Activated CD8-positive, alpha-beta memory T cell treated with anti-CD3 and anti-CD28 coated beads, Interleukin-2, amount 50 U/mL, for 4 hours (primary cell): ENCODE measurements around the gene NFE2L2.
"Not testable (repeated sequence)": the region's sequence is repeated elsewhere in the genome, so short reads cannot be mapped to it uniquely, and the experiment has no call there.

Experiments used
- DNase-seq: peaks from one replicate; pipeline ENCODE4 v3.0.0-alpha.2; 2020

NFE2L2 gene

DNA sequence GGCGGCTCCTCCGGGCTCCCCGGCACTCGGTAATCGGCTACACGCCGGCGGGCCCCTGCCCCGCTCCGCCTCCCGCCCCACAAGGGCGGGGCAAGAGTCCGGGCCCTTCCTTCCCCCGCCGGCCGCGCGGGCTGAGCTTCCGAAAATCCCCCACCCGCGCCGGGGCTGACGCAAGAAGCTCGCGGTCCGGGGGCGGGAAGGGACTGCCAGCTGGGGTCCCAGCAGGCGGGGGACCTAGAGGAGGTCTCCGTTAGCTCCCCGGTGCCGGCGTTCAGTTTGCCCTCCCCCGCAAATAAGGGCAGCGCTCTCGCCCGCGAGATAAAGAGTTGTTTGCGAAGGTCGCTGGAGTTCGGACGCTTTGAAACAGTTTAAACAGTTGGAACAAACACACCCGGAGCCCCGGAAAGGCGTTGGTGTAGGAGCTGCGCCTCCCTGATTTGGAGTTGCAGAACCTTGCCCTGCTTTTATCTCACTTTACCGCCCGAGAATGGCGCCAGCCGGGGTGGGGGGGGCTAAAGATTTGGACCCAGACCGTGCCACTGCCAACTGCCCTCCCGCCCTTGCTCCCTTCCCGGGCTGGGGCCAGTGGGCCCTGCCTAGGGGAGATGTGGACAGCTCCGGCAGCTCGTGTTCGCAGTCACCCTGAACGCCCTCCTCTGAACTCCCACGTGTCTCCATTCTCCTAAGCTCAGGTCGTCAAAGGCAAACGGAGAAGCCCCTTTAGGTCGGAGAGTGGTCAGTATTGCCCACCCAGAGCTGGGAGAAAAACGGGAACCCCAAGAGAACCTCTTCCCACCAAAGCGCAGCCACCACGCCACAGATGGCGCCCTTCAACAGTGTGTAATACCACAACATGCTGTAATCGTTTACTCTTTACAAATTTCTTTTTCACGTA, at the start of gene NFE2L2:
Gene NFE2L2, minus strand, starts transcription at position 35 of the 895 bp plus-strand sequence. CDS start 151 bp downstream, outside the sequence.
- peak; percentile 99 for DNase-seq

DNA sequence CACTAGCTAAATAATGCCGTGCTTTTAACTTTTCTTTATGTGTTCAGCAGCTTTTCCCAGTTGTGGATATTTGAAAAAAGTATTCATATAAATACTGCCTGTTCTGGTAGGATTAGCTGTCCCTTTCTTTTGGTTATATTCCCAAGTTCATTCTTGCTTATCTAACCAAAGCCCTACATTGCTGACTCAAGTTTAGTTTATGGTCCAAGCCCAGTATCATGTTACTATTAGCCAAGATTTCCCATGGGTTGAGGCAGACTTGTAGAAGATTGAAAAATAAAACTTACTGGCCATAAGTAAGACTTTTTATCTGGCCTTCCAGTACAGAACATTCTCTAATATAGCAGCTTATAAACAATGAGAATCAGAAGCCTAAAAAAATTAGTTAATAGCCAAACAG, 49.7 kb upstream of the NFE2L2 start:
- no peak for DNase-seq

DNA sequence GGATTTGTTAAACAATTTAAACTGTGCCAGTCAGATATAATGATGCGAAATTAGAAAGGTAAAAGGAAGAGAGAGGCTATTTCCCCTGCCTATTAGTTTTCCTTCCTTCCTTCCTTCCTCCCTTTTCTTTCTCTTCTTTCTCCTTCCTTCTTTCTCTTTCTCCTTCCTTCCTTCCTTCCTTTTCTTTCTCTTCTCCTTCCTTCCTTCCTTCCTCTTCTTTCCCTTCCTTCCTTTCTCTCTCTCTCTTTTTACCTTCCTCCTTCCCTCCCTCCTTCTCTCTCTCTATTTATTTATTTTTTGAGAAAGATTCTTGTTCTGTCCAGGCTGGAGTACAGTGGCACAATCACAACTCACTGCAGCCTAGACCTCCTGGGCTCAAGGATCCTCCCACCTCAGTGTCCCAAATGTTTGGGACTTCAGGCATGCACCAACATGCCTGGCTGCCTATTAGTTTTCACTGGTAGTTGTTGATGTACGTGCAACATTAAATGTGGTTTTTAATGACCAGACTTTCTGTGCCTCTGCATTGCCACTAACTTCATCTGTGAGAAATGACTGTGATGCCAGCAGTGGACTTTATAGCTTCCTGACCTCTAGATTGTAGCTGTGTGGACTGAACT, 48.7 kb upstream of the NFE2L2 start:
- DNase-seq: no peak

DNA sequence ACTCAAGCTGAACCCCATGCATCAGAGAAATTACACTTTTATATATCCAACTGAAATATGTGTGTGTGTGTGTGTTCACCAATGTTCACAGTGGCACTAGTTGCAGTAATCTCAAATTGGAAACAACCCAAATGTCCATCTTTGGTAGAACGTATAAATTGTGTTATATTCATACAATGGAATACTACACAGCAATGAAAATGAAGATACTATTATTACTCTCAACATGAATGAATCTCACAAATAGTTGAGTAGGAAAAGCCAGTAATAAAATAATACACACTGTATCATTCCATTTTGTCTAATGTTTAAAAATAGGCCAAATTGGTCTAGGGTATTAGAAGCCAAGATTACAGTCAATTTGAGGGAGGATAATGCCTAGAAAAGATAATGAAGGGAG, 48.0 kb upstream of the NFE2L2 start:
- DNase-seq: no peak

DNA sequence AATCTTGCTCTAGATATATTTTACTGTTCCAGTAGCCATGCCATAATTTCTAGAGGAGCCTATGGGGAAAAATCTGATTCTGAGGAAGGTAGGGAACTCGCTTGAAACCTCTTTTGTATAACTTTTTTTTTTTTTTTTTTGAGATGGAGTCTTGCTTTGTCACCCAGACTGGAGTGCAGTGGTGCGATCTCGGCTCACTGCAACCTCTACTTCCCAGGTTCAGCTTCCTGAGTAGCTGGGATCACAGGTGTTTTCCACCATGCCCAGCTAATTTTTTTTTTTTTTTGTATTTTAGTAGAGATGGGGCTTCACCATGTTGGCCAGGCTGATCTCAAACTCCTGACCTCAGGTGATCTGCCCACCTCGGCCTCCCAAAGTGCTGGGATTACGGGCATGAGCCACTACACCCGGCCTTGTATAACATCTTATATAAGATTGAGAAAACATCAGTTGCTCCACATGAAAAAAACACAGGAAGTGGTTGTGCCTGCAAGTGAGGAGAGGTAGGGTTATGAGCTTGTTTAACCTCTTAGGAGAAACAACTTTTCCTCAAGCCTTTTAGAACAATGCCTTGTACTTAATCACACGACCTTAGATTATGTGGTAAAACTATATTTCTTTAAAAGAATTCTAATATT, 45.3 kb upstream of the NFE2L2 start:
- not testable (repeated sequence) for DNase-seq

DNA sequence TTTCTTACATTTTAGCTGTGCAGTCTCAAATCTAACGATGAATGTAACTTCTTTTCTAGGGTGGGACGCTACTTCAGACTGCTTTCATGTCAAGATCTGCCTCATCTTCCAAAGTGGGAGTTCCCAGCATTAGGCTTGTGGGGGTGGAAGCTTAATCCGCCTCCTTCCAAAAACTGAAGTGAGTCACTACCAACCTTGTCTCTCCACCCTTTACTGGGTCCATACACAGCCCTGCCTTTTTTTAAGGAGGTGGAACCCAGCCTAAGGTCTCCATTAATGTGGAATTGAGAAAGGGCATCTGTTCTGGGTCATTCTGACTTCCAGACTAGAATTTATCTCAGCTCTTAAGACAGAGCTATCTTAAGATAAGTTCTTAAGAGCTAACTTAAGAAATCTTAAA, 42.0 kb upstream of the NFE2L2 start:
- DNase-seq: no peak

DNA sequence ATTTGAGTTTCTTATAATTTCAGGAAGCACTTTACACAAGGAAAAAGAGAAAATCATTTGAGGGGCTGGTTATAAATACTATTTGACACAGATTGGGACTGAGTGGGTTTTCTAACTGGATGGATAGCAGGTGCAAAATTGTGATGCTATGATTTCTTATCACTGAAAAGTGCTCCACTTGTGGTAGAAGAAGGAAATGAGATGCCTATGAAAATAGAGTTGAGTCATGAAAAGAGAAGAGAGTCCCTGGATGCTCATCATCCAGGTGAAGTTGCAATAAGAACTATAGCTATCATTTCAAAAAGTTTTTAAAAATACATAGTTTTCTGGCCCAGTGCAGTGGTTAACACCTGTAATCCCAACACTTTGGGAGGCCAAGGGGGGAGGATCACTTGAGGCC, 39.4 kb upstream of the NFE2L2 start:
- no peak for DNase-seq

DNA sequence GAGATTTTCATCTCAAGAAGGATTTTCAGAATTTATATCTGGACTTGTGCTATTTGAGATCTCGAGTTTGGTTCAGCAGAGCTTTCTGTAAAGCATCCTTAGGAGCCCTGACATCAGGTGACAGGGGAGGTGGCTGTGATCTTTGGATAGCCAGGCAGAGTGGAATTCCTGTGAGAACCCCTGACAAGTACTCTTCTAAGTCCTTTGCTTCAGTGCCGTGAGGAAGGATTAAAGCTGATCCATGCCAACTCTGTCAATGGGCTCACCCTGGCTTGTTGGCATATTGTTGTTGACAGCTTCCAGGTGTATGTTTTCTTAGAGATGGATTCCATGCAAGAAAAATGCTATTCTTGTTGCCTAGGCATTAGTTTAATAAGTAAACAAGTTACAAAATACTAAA, 38.0 kb upstream of the NFE2L2 start:
- no peak for DNase-seq

DNA sequence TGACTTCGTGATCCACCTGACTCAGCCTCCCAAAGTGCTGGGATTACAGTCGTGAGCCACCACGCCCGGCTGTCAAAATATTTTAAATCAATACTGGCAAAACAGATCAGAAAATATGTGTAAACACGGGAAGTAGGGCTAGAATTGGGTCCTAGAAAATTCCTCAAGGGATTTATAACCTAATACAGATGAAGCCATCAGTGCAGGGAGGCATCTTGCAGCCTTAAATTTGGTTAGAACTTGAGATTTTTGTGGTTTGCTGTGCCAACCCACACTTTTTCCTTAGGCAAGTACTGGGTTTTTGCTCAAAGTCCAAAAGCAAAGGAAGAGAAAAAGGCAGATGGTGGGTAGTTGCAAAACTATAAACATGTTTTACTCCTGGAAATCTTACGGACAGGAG, 33.7 kb upstream of the NFE2L2 start:
- DNase-seq: no peak

DNA sequence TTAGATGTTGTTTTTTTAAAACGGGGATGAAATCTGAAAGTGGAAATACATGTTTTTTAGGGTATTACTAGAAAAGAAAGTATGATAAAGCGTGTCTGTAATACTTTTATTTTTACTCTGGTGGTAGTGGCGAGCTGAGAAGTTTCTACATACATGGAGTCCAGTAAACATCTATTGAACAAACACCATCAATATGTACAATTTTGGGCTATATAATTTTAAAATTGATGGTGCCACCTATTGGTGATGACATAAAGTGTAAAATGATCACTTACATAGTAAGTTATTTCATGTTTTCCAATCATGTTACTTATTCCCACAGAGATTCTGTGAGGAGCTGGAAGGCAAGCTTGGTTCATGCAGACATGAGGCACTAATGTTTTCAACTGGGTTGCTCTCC, 31.5 kb upstream of the NFE2L2 start:
- DNase-seq: no peak

DNA sequence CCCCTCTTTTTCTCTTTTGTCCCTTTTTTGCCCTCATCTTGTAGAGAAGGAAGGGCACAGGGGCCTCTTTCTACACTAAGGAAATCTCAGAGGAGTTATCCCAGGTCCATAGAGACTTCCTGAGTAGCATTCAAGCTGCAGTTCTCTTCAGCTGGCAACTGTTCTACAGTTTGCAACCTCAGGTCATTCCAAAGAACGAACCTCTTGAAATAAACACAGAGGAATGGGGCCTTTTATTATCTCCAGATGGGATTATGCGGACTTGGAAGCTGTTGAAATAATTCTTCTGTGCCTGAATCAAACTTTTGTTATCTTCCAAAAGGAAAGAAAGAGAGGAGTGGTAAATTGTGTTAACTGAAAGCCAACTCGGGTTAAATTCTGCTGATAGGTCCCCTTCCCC, 31.0 kb upstream of the NFE2L2 start:
- DNase-seq: no peak

DNA sequence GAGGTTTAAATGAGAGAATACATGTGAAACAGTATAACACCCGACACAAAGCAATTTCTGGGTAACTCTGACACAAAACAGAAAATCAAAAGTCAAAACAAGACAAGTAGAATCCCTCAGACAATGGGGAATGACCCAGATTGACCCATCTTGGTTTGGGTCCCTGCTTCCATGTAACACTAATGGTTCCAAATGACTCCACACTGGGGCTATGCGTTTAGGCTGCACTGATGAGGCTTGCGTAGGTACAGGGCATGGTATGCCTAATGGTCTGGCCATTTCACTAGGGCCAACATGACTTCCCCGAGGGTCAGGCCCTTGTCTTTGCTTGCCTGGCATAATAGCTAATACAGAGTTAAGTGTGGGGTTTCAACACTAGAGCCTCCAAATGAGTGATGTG, 27.2 kb upstream of the NFE2L2 start:
- DNase-seq: no peak

DNA sequence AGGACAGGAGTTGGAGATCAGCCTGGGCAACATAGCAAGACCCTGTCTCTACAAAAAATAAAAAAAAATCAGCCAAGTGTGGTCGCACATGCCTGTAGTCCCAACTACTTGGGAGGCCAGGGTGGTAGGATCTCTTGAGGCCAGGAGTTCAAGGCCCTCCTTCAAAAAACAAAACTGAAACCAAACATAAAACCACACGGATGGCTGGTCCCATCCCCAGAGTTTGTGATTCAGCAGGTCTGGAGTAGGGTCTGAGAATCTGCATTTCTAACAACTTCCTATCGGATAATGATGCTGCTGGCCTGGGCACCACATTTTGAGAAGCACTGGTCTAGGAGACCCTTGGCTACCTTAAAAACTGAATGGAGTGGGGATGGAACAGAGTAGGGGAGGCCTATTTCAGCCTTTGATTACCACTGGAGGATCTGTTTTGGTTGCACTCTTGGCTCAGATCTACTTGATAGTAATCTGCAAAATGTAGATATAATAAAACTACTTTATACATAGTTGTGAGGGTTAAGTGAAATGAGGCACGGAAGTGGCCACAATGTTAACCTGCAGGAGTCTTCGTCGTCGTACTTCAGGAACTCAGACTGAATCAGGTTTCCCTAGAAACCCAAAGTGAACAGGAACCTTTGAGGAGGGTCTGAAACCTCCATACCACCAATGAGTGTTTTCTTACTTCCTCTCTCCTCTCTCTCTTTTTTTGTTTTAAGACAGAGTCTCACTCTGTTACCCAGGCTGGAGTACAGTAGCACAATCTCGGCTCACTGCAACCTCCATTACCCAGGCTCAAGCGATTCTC, 25.5 kb upstream of the NFE2L2 start:
- no peak for DNase-seq

DNA sequence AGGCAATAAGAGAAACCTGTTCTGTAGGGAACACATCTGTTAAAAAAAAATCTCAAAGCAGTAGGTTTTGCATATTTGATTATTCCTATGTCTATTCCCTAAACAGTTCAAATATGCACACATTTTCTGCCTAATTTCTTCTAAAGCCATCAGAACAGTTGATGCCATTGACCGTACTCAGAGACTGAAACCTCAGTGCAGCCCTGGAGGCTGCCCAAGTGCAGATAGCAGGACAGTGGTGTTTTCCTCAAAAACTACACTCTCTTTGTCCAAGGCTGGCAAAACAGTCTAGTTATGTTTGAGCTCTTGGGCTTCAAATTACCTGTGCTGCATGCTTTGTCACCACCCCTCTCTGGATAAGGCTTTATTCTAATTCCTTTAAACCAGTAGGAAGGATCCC, 23.3 kb upstream of the NFE2L2 start:
- no peak for DNase-seq

DNA sequence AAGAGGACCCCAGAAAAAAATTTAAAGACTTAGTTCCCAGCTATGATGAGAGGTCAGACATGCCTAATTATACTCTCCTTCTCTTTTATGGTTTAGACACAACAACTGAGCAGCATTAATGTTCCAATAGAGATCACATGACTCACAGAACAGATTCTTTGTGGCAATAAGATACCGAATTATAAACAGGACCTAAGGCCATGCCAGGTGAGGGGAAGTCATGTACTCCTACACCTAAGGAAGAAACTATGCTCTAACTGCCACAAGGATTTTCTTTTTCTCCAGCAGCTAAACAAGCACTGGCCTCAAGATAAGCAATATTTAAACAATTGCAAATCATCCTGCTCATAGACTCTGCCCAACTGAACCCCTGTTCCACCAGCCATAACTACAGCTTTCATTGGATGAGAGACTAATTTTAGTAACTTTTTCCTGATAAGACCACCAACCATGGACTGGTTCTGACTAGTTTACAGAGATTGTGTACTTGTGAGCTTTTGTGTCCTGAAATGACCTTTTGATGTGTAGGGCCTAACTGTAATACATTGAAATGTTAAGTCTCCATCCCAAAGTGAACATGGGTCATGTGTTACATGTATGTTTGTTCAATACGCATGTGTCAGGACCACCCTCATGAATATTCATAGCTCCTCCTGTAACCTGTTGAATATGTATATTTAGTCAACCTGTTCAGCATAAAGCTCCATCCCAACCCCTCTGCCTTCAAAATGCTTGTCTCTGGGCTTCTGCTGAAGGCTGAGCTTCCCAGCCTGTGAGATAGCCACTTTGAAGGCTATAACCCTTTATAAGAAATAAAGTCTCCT, 21.6 kb upstream of the NFE2L2 start:
- no peak for DNase-seq

DNA sequence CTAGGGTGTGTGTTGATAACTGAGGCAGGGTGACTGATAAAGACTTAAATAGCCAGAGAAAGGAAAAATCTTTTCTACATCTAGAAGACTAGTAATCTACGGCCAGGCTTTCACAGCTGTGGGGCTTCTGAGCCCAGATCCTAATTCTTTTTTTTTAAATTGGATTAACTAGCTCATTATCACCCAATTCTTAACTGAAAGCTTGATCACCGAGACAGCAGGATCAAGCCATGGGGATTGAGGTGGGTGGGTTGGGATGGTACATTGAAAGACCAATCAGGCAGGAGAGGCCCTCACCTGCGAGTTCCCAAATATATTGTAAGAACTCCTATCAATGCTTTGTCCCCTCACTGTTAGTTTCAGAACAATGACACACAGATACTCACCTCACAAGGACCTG, 20.0 kb upstream of the NFE2L2 start:
- DNase-seq: no peak

DNA sequence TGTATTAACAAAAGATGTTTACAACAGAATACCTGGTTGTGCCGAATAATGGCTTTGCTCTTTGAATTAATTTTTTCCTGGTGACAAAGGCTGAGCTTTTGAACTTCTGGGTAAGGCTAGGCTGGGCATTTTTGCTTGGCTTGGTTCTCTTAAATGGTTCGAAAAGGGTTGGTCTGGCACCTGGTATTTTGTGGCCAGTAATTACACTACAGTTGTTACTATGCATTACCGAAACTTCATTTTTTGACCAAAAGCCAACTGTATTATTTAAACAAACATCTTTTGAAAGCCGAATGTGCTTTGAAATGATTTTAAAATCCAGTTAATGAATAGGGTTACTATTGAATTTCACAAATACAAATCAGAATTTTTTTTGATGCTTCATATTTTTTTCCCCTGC, 19.4 kb upstream of the NFE2L2 start:
- DNase-seq: no peak

DNA sequence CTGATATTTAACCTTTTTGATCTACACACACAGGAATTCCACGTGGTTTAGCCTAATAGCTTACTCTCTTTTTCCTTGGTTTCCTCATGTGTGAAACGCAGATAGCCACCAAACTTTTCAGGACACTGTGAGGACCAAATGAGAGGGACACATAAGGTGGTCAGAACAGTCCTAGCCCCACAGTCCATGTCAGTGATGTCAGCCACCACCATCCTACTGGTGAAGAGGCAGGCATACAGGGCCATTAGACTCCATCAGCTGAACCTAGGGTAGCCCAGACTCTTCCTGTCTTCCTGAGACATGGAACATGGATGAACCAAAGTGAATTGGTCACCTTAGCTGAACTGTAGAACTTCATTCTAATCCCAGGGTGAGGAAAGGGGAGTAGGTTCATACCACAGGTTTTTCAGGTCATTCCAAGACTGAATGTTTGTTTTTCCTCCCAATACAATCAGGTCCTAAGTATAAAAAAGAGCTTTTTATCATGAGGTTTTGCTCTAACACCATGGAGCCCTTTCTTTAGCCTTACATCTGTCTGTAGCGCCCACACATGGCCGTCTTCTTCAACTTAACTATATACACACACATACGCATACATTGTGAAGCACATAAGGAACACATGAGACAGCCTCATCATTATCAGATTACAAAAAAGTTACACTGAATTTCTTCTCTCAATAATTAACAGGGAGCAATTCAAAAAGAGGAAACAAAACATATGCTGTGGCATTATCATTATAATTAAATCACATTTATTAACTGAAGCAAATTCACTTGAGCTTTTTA, 18.5 kb upstream of the NFE2L2 start:
- DNase-seq: no peak

DNA sequence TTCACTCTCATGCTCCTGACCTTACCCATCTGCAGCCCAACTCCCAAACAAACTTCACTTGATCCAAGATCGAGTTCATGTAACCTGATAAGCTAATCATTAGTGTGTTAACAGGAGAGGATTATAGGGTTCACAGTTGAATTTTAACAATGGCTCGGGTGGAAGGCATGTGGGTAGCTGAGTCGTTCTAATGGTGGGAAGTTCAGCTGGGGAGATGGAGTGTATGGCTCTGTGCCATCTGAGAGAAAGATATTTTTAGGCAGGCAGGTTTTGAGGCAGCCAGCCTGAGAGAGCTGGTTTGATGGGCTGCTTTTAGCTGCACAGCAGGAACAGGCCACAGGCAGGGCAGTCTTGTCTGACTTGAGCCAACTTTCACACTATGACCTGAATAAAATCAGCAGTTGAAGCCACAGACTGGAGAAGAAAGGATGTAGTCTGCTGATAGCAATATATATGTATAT, 17.7 kb upstream of the NFE2L2 start:
- no peak for DNase-seq

DNA sequence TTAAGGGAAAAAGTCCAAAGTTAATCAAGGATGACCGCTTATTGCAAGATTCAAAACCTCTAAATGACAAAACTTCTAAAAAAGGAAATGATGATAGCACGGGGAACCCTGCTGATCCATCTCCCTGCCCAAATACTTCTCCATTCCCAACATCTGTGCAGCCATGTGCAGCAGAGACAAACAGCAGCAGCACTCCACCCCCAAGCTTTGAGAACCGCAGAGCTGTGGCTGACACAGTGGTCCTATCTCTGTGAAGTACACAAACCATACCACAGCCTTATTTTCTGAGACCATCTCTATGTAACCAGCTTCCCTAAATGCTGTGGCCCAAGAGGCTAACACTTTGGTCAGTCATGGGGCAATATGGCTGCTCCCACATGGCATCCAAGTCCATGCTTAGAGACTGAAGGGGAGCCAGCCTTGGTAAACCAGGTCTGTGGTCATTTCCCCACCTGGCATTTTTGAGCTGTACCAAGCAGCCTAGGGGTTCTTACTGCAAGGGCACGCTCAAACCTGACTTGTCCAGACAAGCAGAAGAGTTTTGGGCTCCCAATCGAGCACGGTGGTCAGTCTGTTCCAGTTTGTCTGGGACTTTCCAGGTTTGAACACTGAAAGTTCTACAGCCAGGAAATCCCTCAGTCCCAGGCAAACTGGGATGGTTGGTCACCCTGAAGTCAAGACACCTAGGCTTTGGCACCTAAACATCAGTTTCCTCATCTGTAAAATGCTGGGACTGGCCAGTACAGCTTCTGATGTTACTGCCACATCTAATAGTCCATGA, 17.1 kb upstream of the NFE2L2 start:
- DNase-seq: no peak

DNA sequence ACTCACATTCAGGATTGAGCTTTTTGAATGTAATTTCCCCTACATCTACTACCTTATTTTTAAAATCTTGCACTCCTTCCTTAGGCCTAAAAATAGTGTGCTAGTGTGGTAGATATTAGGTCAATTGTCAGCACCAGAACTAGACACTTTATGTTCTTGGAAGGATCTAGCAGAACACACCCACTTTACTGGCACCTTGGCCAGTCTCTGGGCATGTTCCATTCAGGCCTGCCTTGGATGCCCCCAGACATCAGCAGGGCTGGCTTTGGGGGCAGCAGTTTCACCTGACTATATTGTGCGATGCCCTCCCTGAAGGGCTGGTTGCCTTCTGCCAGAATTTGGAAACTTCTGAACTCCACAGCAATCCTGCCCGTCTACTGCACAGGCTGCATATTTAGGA, 15.3 kb upstream of the NFE2L2 start:
- no peak for DNase-seq
